ENCODE results near the gene ASMT. TPM values are rescaled to one million over a fixed set of nuclear protein-coding genes. Genes with fewer than 3 reads are reported as not detected.

Gene ASMT
- total and polyA plus RNA-seq, 2 of the 4 experiments (the other 2 are of a cell fraction), result not detected

- no peak for TF ChIP-seq BHLHE40 (IDR thresholded peaks at IDR 0.05; ENCODE audit: low read depth, low read length)
Measured at GRCh38 chrX:1589356-1590130, 25.3 kb upstream of the ASMT start (continued).

GRCh38 chrX:1591102-1591862, 23.6 kb upstream of the ASMT start, which contains the start of gene AKAP17A:
Gene AKAP17A, plus strand, starts transcription at chrX:1591604. Its CDS starts 1,859 bp downstream, at chrX:1593463.
- Histone ChIP-seq H3K18ac (ENCODE audit: low read depth, low read length) (no peak within 1 kb of the TSS; the same call in 1 of the 2 replicates), H4K8ac (ENCODE audit: low read depth in 2 of 2, low read length in 2 of 2) (peak within 1 kb of the TSS in 1 of 2 experiments; percentile 81; a peak in 2 of 4 replicates), H4K20me1 (ENCODE audit: insufficient read depth, low read length) (peaks cover 36% of the 10 kb centered on the region), H3K4me2 (ENCODE audit: low read depth, low read length) (peak within 1 kb of the TSS; percentile 92), H3K4me1 (ENCODE audit: control insufficient read depth, insufficient read depth, low read length) (peaks cover 3% of the 10 kb centered on the region; the same call in 1 of the 2 replicates), H3K56ac (ENCODE audit: extremely low read depth, insufficient read depth, low read length) (no peak within 1 kb of the TSS), H4K91ac (ENCODE audit: insufficient read depth, low read depth, low read length) (peak within 1 kb of the TSS; percentile 23; the same call in 1 of the 2 replicates), H2BK5ac (ENCODE audit: low read depth, low read length, poor library complexity, severe bottlenecking) (peak within 1 kb of the TSS; percentile 47), H3K9me1 (ENCODE audit: insufficient read depth, low read length) (no peaks in the 10 kb centered on the region; the same call in 1 of the 2 replicates), H2AK5ac (ENCODE audit: low read depth, low read length) (peak within 1 kb of the TSS; percentile 35; the same call in 1 of the 2 replicates), H3K9ac (ENCODE audit: low read depth, low read length) (peak within 1 kb of the TSS; percentile 95), H3K27me3 (ENCODE audit: control insufficient read depth, insufficient read depth, low read length) (no peaks in the 10 kb centered on the region), H3K36me3 (ENCODE audit: control insufficient read depth, insufficient read depth, low read length) (peaks cover 27% of the 10 kb centered on the region), H3K4ac (ENCODE audit: low read depth, low read length) (peak within 1 kb of the TSS; percentile 11), H3K4me3 (ENCODE audit: insufficient read depth, low read depth, low read length) (peak within 1 kb of the TSS; percentile 95), H3K9me3 (ENCODE audit: control insufficient read depth, insufficient read depth, low read length) (no peaks in the 10 kb centered on the region), H3K23ac (ENCODE audit: low read depth, low read length) (no peak within 1 kb of the TSS), H2BK20ac (ENCODE audit: low read depth, low read length) (no peak within 1 kb of the TSS), H4K5ac (ENCODE audit: low read depth, low read length) (no peak within 1 kb of the TSS; the same call in 1 of the 2 replicates), H2BK15ac (ENCODE audit: low read depth, low read length) (no peak within 1 kb of the TSS), H2BK120ac (ENCODE audit: low read depth, low read length) (no peak within 1 kb of the TSS), H3K79me1 (ENCODE audit: low read depth in 1 of 2, low read length in 2 of 2) (peaks cover 7 to 24% of the 10 kb centered on the region in 2 experiments), H3K14ac (replicated peaks; ENCODE audit: low read depth, low read length) (no peak within 1 kb of the TSS), H3K27ac (ENCODE audit: insufficient read depth, low read length) (peak within 1 kb of the TSS; percentile 83), H2AFZ (replicated peaks; ENCODE audit: low read length, poor library complexity) (peak within 1 kb of the TSS; percentile 95), H2AK9ac (replicated peaks; ENCODE audit: low read depth, low read length, poor library complexity) (peak within 1 kb of the TSS; percentile 95)
- dilution Hi-C loops (cut with HindIII; ENCODE audit: low sequenced_read_pairs, unreplicated experiment), result no loop called here
- CTCF ChIA-PET, result no interaction called here
- POLR2A ChIA-PET (ENCODE audit: unreplicated experiment), result no interaction called here
- intact Hi-C loops (cut with micrococcal nuclease), result no loop called here
- 0% methylated on average over 20 of the region's 66 CpGs; no CpG with 5 or more reads in 1 of the 2 experiments for WGBS, 2 experiments (ENCODE audit: extremely low coverage in 2 of 2, insufficient read length in 1 of 2)
- ATAC-seq (ENCODE audit: low read depth), result peak; percentile 91
- peak; percentile 90 for DNase-seq
- BruUV-seq (replicated peaks), result no TSS peak
- in situ Hi-C loops (cut with MboI; ENCODE audit: low sequenced_read_pairs), result loop anchor here (25.0 kb wide), 1 partner anchor 129 kb away; the partner anchor contains the start of gene ASMTL
- no peak for TF ChIP-seq RCOR1 (IDR thresholded peaks at IDR 0.05; ENCODE audit: insufficient replicate concordance, low read length)
- no peak for TF ChIP-seq FOS (IDR thresholded peaks at IDR 0.05; ENCODE audit: low read depth, low read length)
- 0 out of 2 replicates have a peak, but pooled peaks have one; percentile 13 for TF ChIP-seq CTCF (conservative IDR thresholded peaks at IDR 0.05; ENCODE audit: low read depth, low read length)
- no peak for TF ChIP-seq ELK1 (IDR thresholded peaks at IDR 0.05; ENCODE audit: borderline replicate concordance, low read depth, low read length)
- peak; percentile 18; the same call in 1 of the 2 replicates for TF ChIP-seq USF2 (IDR thresholded peaks at IDR 0.05; ENCODE audit: low read depth, low read length)
- no peak for TF ChIP-seq RFX5 (IDR thresholded peaks at IDR 0.05; ENCODE audit: low read depth, low read length)
- no peak for TF ChIP-seq RAD21 (IDR thresholded peaks at IDR 0.05; ENCODE audit: low read length)
- TF ChIP-seq MAZ (IDR thresholded peaks at IDR 0.05; ENCODE audit: borderline replicate concordance, low read depth, low read length), result peak; percentile 82; the same call in 1 of the 2 replicates

All from IMR-90 (cell line).